HEK293T (cell line): ENCODE results near the gene NPAS3.
A peak's percentile ranks its signal among the peaks of the same experiment; 100 is the strongest.

Source experiments
- CTCF ChIA-PET: fragments of 350-600 bp; formaldehyde crosslinking; extraction: SDS; loops from one replicate; lab custom pipeline; 2021; ENCODE audit warnings: antibody characterized with exemption, inconsistent platforms; lab: Yijun Ruan, JAX
- POLR2A ChIA-PET: fragments of 350-600 bp; formaldehyde crosslinking; extraction: SDS; loops from one replicate; lab custom pipeline; 2020; ENCODE audit warnings: antibody characterized with exemption, inconsistent platforms; lab: Yijun Ruan, JAX
- DNase-seq: peaks from one replicate; pipeline ENCODE4 v3.0.0; 2012; ENCODE audit warnings: mixed read lengths; ENCODE audit errors: extremely low spot score
- ARNT ChIP-seq: fragments of 450-650 bp; IDR thresholded peaks from 2 replicates; pipeline ENCODE4 v1.6.1; 2017; ENCODE audit warnings: mild to moderate bottlenecking
- BHLHE40 ChIP-seq: fragments of 450-650 bp; IDR thresholded peaks from 2 replicates; pipeline ENCODE4 v1.6.1; 2016; ENCODE audit warnings: mild to moderate bottlenecking, moderate library complexity, borderline replicate concordance
- CTBP1 ChIP-seq: fragments of 450-650 bp; IDR thresholded peaks from 2 replicates; pipeline ENCODE4 v1.6.1; 2016; ENCODE audit warnings: borderline replicate concordance
- ELF4 ChIP-seq: fragments of 450-650 bp; IDR thresholded peaks from 2 replicates; pipeline ENCODE4 v1.6.1; 2017; ENCODE audit warnings: antibody characterized with exemption
- FOXA1 ChIP-seq: fragments of 450-650 bp; IDR thresholded peaks from 2 replicates; pipeline ENCODE4 v1.6.1; 2016; ENCODE audit warnings: mild to moderate bottlenecking
- FOXK2 ChIP-seq: fragments of 450-650 bp; IDR thresholded peaks from 2 replicates; pipeline ENCODE4 v1.6.1; 2016; ENCODE audit warnings: mild to moderate bottlenecking
- FOXM1 ChIP-seq: fragments of 450-650 bp; IDR thresholded peaks from 2 replicates; pipeline ENCODE4 v1.6.1; 2017; ENCODE audit warnings: mild to moderate bottlenecking, borderline replicate concordance
- HDGF ChIP-seq: fragments of 450-650 bp; IDR thresholded peaks from 2 replicates; pipeline ENCODE4 v1.6.1; 2017; ENCODE audit warnings: antibody characterized with exemption, borderline replicate concordance
- L3MBTL2 ChIP-seq: fragments of 450-650 bp; conservative IDR thresholded peaks from 2 replicates; pipeline ENCODE4 v1.6.1; 2016; ENCODE audit warnings: mild to moderate bottlenecking
- LEF1 ChIP-seq: fragments of 450-650 bp; IDR thresholded peaks from 2 replicates; pipeline ENCODE4 v1.6.1; 2017; ENCODE audit warnings: mild to moderate bottlenecking, borderline replicate concordance
- NFRKB ChIP-seq: fragments of 450-650 bp; IDR thresholded peaks from 2 replicates; pipeline ENCODE4 v1.6.1; 2016; ENCODE audit warnings: mild to moderate bottlenecking, moderate library complexity
- SP1 ChIP-seq: fragments of 450-650 bp; IDR thresholded peaks from 2 replicates; pipeline ENCODE4 v1.6.1; 2017
- SUZ12 ChIP-seq: fragments of 450-650 bp; IDR thresholded peaks from 2 replicates; pipeline ENCODE4 v1.6.1; 2016; ENCODE audit warnings: mild to moderate bottlenecking
- TARDBP ChIP-seq: fragments of 450-650 bp; IDR thresholded peaks from 2 replicates; pipeline ENCODE4 v1.6.1; 2016
- ZNF384 ChIP-seq: fragments of 450-650 bp; IDR thresholded peaks from 2 replicates; pipeline ENCODE4 v1.6.1; 2016
- TF ChIP-seq, protein P1 (sequence below): fragments of 450-650 bp; IDR thresholded peaks from 2 replicates; pipeline ENCODE4 v1.6.1; 2016

Gene NPAS3

DNA sequence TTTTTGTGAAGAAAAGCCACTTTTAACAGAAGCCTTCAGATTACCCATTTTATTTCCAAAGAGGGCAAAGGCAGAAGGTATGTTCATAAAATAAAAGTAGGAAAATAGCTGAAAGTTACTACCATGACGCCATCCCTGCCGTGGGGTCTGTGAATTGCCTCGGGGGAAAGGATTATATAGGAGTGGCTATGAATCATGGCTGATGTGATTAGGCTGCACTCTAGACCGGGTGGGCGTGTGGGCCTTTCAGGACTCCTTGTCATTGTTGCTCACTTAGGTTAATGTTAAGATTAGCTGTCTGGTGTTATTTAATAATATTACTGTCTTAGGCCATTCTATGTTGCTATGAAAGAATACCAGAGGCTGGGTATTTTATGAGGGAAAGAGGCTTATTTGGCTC is 816.7 kb downstream of the NPAS3 start:
- no peak for TF ChIP-seq TARDBP
- no peak for DNase-seq
- ChIA-PET POLR2A (interaction anchor here (1.4 kb wide), 1 partner anchor 10 kb away, joined by 3 read pairs; no protein-coding TSS in a partner anchor), CTCF (no interaction called here)

DNA sequence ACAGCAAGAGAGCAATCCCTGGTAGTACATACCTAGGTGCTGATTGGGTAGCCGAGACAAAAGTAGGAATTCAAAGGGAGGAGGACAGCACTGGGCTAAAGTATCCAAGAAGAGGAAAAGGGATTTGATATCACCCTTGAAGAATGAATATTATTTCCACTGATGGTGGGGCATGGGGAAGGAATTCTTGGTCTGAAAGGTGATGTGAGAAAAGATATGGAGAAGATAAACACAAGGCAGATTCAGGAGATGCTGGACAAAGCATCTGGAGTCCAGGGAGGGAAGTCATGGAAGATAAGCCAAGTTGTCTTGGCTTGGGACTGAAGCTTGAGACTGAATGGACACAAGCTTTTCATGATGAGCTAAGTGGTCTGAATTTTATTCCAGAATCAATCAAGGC is 818.2 kb downstream of the NPAS3 start:
- DNase-seq, result no peak
- TF ChIP-seq CTBP1 (no peak), FOXM1 (no peak), ELF4 (no peak), NFRKB (no peak), ARNT (no peak), SUZ12 (no peak), ZNF384 (no peak), SP1 (no peak), FOXK2 (no peak), FOXA1 (no peak), BHLHE40 (no peak), L3MBTL2 (no peak), LEF1 (no peak), TARDBP (no peak), HDGF (no peak)
- TF ChIP-seq, protein P1, sequence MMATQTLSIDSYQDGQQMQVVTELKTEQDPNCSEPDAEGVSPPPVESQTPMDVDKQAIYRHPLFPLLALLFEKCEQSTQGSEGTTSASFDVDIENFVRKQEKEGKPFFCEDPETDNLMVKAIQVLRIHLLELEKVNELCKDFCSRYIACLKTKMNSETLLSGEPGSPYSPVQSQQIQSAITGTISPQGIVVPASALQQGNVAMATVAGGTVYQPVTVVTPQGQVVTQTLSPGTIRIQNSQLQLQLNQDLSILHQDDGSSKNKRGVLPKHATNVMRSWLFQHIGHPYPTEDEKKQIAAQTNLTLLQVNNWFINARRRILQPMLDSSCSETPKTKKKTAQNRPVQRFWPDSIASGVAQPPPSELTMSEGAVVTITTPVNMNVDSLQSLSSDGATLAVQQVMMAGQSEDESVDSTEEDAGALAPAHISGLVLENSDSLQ, result no peak
- ChIA-PET POLR2A (no interaction called here), CTCF (no interaction called here)

DNA sequence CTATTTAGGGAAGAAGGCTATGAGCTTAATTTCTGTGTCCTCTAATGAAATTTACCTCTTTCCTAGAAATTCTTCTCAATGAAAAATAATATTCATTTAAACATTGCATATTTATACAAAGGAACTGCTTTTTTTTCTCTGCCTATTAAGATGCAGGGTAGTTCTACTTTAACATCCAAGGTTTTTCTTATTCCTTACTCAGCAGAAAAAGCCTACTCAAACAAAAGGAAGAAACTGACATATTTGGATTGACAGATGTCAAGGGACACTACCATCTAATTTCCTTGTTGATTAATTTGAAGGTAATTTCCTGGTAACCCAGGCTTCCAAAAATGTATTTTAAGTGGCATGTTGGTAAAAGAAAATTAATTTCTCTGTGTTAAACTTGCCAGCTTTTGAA is 819.9 kb downstream of the NPAS3 start:
- no peak for TF ChIP-seq ARNT
- POLR2A ChIA-PET, result no interaction called here
- no peak for DNase-seq
- CTCF ChIA-PET, result interaction anchor here (0.6 kb wide), 1 partner anchor 1247 kb away, joined by 3 read pairs; no protein-coding TSS in a partner anchor

DNA sequence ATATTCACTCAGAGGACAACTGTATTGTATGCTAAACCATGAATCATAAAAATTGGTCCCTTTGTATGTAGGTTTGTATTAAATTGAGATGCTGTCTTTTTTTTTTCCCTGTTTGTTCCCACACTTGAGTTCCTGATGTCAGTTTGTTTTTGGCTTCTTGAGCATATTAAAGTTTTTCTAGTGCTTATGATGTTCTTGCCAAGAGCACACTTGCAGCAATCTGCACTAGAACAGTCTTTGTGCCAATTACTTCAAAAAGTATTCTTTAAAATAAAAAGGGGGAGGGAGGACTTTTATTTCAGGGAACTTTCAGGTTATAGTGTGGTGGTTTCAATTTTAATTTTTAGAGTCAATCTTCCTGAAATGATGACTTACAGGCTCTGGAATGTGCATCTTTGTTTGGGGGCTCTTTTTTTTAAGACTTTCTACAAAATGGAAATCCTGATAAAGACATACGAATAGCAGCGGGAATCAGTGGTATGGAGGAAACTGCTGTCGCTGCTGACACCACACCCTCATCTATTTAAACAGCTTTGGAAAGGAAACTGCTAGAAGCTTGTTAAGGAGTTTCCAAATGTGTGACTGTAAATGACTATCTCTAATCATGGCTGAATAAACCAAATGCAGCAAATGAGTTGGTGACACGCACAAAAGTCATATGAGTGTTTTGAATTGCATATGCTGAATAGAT is 823.6 kb downstream of the NPAS3 start:
- ChIA-PET CTCF (no interaction called here), POLR2A (no interaction called here)
- TF ChIP-seq L3MBTL2, result no peak
- no peak for TF ChIP-seq SUZ12
- no peak for TF ChIP-seq ARNT
- no peak for TF ChIP-seq BHLHE40
- no peak for TF ChIP-seq HDGF
- no peak for TF ChIP-seq ELF4
- no peak for TF ChIP-seq TARDBP
- no peak for TF ChIP-seq SP1
- no peak for TF ChIP-seq ZNF384
- TF ChIP-seq, protein P1, result no peak
- TF ChIP-seq NFRKB, result no peak
- no peak for TF ChIP-seq CTBP1
- no peak for TF ChIP-seq FOXA1
- no peak for TF ChIP-seq FOXK2
- TF ChIP-seq FOXM1, result no peak
- DNase-seq, result no peak

DNA sequence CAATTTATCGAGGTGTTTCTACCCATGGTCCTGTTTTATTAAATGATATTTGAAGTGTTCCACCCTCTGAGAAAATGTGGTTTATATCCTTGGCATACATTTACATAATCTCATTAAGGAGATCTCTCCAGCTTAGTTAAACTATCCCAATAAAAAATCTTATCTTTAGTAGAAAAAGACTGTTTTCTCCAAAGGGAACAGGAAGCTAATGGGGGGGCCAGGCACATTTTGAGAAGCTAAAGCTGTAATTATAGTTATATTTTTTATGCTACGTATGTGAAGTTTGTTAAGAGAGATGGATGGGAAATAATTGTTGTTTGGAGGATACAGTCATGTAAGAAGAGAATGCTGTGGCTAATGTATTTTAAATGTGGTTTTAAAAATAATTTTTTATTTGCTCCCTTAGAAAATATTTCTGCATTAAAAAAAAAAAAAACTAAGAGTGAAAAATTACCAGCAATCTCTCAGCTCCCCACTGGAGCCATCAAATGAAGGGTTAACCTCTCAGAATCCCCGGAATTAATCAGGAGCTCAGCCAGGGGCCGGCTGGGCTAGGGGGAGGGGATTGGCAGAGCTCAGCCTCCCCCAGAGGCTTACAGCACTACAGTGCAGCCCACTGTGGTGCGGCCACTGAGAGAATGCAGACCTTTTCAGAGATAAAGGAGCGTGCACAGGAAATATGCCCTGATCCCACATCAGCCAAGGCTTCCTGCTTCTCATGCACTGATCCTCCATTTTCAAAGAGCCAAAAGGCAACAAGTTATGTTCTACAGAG is 826.4 kb downstream of the NPAS3 start:
- POLR2A ChIA-PET, result interaction anchor here (1.0 to 1.5 kb wide), 2 partner anchors 9 to 12 kb away, joined by 3 read pairs; no protein-coding TSS in a partner anchor
- no peak for TF ChIP-seq FOXA1
- no peak for TF ChIP-seq NFRKB
- TF ChIP-seq CTBP1, result no peak
- TF ChIP-seq ELF4, result no peak
- TF ChIP-seq LEF1, result no peak
- no peak for TF ChIP-seq FOXM1
- no peak for TF ChIP-seq SP1
- no peak for TF ChIP-seq ZNF384
- TF ChIP-seq SUZ12, result no peak
- TF ChIP-seq L3MBTL2, result no peak
- TF ChIP-seq TARDBP, result no peak
- TF ChIP-seq HDGF, result no peak
- no peak for TF ChIP-seq ARNT

DNA sequence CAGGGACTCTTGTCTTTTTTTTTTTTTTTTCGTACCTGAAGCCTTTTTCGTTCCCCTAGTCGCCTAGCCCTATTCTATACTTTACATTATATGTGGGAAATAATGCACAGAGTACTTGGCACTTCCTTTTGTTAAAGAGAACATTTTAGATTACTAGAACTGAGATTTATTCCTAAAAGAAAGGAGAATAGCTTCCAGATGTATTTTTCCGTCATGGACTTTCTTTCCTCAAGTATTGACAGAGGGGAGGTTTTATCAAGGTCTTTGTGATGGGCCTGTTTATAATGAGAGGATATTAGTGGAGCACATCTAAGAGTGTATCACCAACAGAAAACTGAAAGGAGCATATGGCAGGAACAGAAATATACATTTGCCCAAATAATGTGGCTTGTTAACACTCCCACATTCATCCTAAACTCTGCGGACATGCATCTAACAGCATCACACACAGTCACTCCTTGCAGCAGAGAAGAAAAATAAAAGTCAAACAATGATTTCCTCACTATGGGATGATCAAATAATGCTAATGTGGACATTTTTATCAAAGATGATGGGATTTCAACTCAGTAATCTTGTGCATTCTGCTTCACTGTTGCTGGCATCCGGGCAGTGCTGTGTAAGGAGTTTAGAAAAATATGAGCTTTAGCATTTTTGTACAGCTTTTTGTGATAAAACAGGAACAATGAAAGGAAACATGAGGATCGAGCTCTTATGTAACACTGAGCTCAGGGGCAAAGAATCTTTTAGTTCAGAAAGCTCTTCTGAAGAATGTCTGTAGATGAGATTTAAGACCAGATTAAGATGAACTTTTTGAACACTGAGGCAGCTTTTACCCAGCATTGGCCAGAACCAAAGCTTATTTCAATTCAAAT is 829.1 kb downstream of the NPAS3 start:
- TF ChIP-seq SUZ12 (no peak), ZNF384 (no peak), HDGF (no peak), LEF1 (no peak), CTBP1 (no peak), L3MBTL2 (no peak), BHLHE40 (no peak), ELF4 (no peak), FOXK2 (no peak), ARNT (no peak), NFRKB (no peak), SP1 (no peak), FOXA1 (no peak), TARDBP (no peak), FOXM1 (no peak)
- TF ChIP-seq, protein P1, result no peak
- CTCF ChIA-PET, result no interaction called here
- POLR2A ChIA-PET, result no interaction called here
- DNase-seq, result no peak

More for the DNA sequence above, 826.4 kb downstream of the NPAS3 start:
- CTCF ChIA-PET, result interaction anchor here (0.6 kb wide), 1 partner anchor 12 kb away, joined by 3 read pairs; no protein-coding TSS in a partner anchor
- peak; percentile 62 for DNase-seq
